Left kidney (tissue), 2 donors: ENCODE results near the gene FNDC3B. TPM values are rescaled to one million over a fixed set of nuclear protein-coding genes. Genes with fewer than 3 reads are reported as not detected.

Experiments used
- DNase-seq: peaks from one replicate; pipeline ENCODE4 v3.0.0-alpha.2; 2013
- polyA plus RNA-seq: library from polyadenylated mRNA; unstranded; fragments of 120-200 nt; gene quantifications from one replicate; pipeline ENCODE4 v1.2.1, GENCODE V29; 2013; ENCODE audit not compliant: insufficient read length

The FNDC3B gene
- polyA plus RNA-seq, 1 donor: 62.2 TPM

GRCh38 chr3:172112734-172113120 lies 73.3 kb downstream of the FNDC3B start:
- DNase-seq: no peak

DNA sequence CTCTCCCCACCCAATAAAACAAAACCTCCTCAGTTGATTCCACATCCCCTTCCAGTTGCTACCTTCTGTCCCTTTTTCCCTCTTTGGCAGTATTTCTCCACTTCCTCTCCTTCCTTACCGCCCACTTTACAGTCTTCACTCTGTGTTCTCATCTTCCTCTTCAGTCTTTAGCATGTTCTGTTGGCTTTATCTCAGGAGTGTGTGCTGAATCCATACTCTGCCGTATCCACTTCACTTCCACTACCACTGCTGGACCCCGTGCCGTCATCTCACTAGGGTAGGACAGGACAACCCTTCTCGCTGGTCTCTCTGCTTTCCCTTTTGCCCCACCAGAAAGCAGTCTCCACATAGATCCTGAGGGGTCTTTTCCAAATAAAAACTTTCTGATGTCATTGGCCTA lies 74.3 kb downstream of the FNDC3B start:
- DNase-seq: no peak

- no peak for DNase-seq
Measured at GRCh38 chr3:172115059-172115458, 75.7 kb downstream of the FNDC3B start.

- DNase-seq: no peak
Measured at GRCh38 chr3:172115787-172116186, 76.4 kb downstream of the FNDC3B start.

- DNase-seq: no peak
Measured at GRCh38 chr3:172118019-172118418, 78.6 kb downstream of the FNDC3B start.

GRCh38 chr3:172119266-172119969 lies 80.0 kb downstream of the FNDC3B start:
- no peak for DNase-seq

DNA sequence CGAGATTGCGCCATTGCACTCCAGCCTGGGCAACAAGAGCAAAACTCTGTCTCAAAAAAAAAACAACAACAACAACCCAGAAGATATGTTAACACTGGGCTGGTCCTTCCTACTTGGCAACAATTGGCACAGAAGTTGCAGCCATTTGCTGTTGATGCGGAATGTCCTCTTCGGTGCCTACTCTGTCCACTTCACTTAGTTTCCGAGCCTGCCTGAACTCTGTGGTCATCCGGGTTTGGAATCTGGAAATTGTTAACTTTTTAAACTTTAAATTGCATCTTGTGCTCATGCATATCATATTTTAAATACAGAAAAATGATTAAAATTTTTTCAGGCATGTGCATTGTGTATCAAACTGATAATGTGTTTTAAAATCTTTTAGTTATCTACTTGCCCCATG lies 81.5 kb downstream of the FNDC3B start:
- no peak for DNase-seq

DNA sequence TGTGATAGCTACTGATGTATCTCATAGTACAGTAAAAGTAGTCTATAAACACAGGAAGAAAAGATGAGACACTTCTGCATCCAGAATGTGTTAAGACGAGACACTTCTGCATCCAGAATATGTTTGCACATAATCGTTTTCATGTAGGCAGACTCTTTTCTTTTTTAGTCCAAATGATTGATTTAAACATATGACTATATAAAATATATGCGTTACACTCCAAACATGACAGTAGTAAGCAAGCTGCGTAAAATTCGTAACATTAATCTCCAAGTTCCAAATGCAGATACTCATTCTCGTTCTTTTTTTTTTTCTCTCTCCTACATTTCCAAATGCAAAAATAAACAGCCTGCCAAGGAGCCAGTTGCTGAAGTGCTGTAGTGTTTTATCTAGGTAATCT lies 82.6 kb downstream of the FNDC3B start:
- DNase-seq: no peak

DNA sequence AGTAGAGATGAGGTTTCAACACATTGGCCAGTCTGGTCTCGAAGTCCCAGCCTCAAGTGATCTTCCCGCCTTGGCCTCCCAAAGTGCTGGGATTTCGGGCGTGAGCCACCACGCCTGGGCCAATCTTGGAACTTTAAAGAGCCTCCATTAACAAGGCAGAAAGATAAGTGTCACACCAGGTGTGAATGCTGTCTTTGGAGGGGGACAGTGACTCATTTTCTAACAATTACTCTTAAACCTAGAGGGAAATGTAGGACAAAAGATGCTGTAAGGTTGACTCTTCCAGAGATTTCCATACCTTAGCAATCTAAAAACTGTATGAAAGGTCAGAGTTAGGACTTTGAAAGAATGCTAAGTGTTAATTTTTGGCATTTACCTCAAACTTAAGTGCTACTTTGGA lies 84.9 kb downstream of the FNDC3B start:
- DNase-seq: no peak

- DNase-seq: no peak
Measured at GRCh38 chr3:172125053-172125452, 85.7 kb downstream of the FNDC3B start.

DNA sequence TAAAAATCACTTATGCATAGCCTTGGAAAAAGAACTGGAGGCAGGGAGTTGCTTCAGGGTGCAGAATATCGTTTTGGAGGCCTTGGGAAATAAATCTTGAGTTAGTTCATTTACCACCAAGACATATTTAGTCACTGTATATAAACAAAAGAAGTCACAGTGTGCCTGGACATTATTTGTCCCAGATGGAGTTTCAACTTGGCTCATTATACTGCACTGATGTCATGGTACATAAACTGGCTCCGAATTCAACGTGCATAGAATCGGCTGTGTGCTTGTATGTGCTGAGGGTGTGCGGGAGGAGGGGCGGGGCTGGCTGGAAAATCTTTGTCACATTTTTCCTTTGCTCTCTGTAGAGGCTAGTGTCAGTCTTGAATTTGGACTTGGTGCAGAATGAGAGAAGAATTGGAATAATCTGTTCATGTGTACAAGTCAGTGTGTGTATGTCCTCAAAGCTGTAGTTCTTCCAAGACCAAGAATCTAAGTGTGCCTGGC lies 86.6 kb downstream of the FNDC3B start:
- DNase-seq: peak; percentile 73

- no peak for DNase-seq
Measured at GRCh38 chr3:172126741-172127140, 87.4 kb downstream of the FNDC3B start.

GRCh38 chr3:172127141-172127540 lies 87.8 kb downstream of the FNDC3B start:
- no peak for DNase-seq

- DNase-seq: no peak
Measured at GRCh38 chr3:172127929-172128580, 88.7 kb downstream of the FNDC3B start.

GRCh38 chr3:172128858-172129257 lies 89.5 kb downstream of the FNDC3B start:
- DNase-seq: no peak

DNA sequence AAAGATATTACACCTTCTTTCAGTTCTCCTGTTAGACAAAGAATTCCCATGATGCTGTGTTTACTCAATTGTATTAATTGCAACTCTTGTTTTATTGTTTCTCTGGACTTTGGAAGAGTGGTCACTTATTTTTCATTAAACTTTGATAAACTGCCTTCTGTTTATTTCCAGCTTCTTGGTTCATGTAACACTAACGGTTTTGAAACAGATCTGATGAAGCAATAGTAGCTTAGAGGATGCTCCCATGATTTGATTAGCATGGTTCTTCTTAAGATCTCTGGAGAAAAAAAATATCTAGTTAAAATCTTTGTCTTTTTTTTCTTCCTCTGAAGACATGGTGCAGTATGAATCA lies 90.1 kb downstream of the FNDC3B start:
- DNase-seq: no peak

- DNase-seq: no peak
Measured at GRCh38 chr3:172129850-172130716, 90.7 kb downstream of the FNDC3B start.

DNA sequence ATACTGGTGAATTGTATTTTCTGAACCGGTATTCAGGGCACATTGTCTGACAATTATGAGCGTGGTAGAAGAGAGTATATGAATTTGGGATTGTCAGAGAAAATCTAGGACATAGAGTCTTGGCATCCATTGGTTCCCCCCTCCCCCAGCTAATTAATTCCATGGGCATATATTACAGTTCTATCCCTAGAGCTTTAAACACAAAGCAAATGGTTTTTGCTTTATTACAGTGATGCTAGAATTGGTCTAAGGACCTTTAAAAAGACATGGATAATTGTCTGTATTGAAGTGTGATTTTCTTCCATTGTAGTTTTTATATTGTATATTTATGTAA lies 91.3 kb downstream of the FNDC3B start:
- no peak for DNase-seq

- no peak for DNase-seq
Measured at GRCh38 chr3:172131746-172132145, 92.4 kb downstream of the FNDC3B start.

GRCh38 chr3:172132159-172132586 lies 92.8 kb downstream of the FNDC3B start:
- DNase-seq: no peak

- no peak for DNase-seq
Measured at GRCh38 chr3:172132721-172133311, 93.4 kb downstream of the FNDC3B start.

GRCh38 chr3:172133838-172134237 lies 94.5 kb downstream of the FNDC3B start:
- no peak for DNase-seq

DNA sequence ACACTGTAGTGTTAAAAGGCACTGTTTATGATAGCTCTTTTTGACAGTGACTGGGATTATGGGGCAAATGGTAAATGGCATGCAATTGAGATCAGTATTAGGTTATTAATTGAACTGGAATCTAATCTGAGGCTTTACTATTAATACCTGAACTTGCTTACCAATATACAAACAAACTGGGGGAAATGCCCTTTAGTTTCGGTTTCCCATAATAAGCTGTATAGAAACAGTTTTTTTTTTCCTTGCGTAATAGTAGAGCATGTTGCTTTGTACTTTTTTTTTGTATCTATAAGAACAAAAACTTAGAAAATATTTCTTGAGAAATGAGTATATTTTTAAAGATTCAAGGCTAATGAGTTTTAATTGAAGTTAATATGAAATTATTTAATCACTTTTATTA lies 95.0 kb downstream of the FNDC3B start:
- DNase-seq: no peak
